LNCAP (cell line): ENCODE data around the gene SLC38A1.

Experiments used
- CTCF ChIP-seq: fragments of 450-650 bp; IDR thresholded peaks from 2 replicates; pipeline ENCODE4 v1.5.1; 2017; ENCODE audit warnings: mild to moderate bottlenecking

The SLC38A1 gene

GRCh38 chr12:46237371-46238045 is 31.3 kb downstream of the SLC38A1 start:
- TF ChIP-seq CTCF, result no peak

- no peak for TF ChIP-seq CTCF
Measured at GRCh38 chr12:46234000-46234399, 34.8 kb downstream of the SLC38A1 start.

GRCh38 chr12:46233423-46233822 is 35.4 kb downstream of the SLC38A1 start:
- TF ChIP-seq CTCF, result no peak

- no peak for TF ChIP-seq CTCF
Measured at GRCh38 chr12:46230983-46231382, 37.9 kb downstream of the SLC38A1 start.

- TF ChIP-seq CTCF, result no peak
Measured at GRCh38 chr12:46230306-46230705, 38.5 kb downstream of the SLC38A1 start.

- no peak for TF ChIP-seq CTCF
Measured at GRCh38 chr12:46227616-46228015, 41.2 kb downstream of the SLC38A1 start.

- no peak for TF ChIP-seq CTCF
Measured at GRCh38 chr12:46224386-46224785, 44.5 kb downstream of the SLC38A1 start.

- TF ChIP-seq CTCF, result no peak
Measured at GRCh38 chr12:46223047-46223446, 45.8 kb downstream of the SLC38A1 start.
